Measurements from ENCODE around the gene GDPD3.
"Not testable (repeated sequence)": the region's sequence is repeated elsewhere in the genome, so short reads cannot be mapped to it uniquely, and the experiment has no call there.

The GDPD3 gene, protein sequence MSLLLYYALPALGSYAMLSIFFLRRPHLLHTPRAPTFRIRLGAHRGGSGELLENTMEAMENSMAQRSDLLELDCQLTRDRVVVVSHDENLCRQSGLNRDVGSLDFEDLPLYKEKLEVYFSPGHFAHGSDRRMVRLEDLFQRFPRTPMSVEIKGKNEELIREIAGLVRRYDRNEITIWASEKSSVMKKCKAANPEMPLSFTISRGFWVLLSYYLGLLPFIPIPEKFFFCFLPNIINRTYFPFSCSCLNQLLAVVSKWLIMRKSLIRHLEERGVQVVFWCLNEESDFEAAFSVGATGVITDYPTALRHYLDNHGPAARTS

DNA sequence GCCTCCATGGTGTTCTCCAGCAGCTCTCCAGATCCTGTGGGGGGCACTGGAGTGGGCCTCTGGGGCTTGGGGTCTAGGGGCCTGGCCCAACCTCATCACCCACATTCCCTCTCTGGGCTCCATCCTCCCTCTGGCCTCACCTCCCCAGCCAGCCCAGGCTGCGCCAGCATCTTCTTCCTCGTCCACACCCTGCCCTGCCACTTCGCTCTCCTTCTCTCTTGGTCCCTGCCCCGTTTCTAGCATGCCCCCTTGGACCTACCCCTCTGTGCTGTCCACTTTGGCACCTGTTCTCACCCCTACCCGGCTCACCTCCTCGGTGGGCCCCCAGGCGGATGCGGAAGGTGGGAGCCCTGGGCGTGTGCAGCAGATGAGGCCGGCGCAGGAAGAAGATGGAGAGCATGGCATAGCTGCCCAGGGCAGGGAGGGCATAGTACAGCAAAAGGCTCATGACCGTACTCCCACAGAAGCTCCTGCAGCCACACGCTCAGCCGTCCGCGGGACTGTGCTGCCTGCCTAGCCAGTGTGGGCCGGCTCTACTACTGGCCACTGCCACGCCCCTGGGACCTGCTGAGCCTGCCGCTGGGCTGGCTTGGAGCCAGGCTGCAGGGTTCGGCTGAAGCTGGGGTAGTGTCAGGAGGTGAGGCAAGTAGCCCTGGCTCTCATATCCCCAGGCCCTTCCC, at the start of gene GDPD3:
Gene GDPD3 (minus strand): TSS at position 507 of the 680 bp plus-strand sequence. CDS start 59 bp downstream, at position 448.
- DNase-seq = no peak

DNA sequence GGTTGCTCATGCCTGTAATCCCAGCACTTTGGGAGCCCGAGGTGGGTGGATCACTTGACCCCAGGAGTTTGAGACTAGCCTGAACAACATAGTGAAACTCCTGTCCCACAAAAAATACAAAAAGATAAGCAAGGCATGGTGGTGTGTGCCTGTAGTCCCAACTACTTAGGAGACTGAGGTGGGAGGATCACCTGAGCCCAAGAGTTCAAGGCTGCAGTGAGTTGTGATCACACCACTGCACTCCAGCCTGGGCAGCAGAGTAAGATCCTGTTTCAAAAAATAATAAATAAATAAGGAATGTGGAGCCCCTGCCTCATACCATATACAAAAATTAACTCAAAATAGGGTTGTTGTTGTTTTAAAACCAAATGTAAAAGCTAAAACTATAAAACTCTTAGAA, 43.9 kb upstream of the GDPD3 start:
- no peak for DNase-seq

DNA sequence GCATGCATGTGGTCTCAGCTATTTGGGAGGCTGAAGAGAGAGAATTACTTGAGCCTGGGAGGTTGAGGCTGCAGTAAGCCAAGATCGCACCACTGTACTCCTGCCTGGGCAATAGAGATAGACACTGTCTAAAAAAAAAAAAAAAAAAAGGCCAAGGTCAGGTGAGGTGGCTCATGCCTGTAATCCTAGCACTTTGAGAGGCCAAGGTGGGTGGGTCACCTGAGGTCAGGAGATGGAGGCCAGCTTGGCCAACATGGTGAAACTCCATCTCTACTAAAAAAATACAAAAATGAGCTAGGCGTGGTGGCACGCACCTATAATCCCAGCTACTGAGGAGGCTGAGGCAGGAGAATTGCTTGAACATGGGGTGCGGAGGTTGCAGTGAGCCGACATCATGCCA, 41.9 kb upstream of the GDPD3 start:
- DNase-seq = no peak

DNA sequence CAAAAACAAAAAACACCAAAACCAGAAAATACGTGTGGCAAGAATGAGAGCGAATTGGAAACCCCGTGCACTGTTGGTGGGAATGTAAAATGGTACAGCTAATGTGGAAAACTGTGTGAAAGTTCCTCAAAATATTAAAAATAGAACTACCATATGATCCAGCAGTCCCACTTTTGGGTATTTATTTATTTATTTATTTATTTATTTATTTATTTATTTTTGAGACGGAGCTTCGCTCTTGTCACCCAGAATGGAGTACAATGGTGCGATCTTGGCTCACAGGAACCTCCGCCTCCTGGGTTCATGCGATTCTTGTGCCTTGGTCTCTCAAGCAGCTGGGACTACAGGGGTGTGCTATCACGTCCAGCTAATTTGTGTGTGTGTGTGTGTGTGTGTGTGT, 39.2 kb upstream of the GDPD3 start:
- no peak for DNase-seq

DNA sequence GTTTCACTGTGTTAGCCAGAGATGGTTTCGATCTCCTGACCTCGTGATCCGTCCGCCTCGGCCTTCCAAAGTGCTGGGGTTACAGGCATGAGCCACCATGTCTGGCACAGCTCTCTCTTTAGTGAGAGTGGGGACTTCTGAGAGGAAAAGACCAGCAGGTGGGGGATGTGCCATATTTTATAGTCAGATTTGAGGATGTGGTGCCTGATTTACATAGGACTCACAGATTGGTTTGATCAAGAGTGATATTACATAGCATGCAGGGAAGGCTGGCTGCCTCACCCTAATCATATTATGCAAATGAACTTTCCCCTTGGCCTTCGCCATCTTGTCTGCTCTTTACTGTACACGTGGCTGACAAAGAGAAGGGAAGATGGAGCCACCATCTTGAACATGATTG, 37.8 kb upstream of the GDPD3 start:
- DNase-seq = no peak

DNA sequence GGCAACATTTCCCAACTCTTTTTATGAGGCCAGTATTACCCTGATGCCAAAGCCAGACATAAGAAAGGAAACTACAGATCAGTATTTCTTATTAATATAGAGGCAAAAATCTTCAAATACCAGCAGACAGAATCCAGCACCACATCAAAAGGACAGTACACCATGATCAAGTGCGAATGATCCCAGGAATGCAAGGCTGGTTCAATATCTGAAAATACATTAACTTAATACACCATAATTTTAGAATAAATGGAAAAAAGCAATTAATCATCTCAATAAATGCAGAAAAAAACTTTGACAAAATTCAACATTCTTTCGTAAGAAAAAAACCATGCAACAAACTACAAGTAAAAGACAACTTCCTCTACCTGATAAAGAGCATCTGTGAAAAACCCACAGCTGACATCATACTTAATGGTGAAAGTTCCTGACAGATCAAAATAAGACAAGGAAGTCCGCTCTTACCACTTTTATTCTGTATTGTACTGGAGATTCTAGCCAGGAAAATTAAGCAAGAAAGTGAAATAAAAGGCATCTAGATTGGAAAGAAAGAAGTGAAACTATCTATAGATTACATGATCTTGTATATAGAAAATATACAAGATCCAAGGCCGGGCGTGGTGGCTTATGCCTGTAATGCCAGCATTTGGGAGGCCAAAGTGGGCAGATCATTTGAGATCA, 36.1 kb upstream of the GDPD3 start:
- peak; percentile 55 to 84 (median 82) for DNase-seq

DNA sequence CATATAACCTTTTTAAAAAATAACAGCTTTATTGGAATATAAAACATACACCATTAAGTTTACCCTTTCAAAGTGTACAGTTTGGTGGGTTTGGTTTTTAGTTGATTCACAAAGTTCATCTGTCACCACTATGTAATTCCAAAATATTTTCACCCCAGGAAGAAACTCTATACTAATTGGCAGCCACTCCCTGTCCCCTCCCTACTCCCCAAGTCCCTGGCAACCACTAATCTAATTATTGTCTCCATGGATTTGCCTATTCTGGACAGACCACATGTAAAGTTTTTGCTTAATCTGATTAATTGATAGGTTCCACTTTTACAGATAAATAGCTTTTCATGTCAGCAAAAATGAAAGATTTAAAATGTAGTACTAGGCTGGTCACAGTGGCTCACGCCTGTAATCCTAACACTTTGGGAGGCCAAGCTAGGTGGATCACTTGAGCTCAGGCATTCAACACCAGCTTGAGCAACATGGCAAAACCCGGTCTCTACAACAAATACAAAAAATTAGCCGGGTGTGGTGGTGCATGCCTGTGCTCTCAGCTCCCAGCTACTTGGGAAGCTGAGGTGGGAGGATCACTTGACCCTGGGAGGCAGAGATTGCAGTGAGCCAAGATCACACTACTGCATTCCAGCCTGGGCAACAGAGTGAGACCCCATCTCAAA, 34.6 kb upstream of the GDPD3 start:
- no peak for DNase-seq

DNA sequence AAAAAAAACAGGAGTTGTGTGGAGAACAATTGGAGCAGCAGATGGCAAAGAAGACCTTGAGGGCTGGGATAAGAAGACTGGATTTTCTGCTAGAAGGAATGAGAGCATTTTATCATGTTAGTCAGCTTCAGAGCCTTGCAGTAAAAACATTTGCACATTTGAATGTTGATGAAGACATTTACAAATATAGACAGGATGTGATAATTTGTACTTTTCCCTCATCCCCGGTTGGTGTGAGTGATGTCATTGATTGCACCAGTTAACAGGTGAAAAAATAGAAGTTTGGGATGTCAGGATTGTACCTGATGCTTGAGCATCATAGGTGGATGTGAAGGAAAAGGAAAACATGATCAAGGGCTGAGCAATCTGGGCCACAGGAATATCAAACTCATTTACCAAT, 32.3 kb upstream of the GDPD3 start:
- no peak for DNase-seq

DNA sequence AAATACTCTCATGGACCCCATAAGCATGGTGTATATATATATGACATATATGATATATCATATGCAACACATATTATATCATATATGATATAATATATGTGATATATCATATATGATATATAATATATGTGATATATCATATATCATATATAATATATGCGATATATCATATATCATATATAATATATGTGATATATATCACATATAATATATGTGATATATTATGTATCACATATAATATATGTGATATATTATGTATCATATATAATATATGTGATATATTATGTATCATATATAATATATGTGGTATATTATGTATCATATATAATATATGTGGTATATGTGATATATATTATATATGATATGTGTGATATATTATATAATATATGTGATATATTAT, 31.6 kb upstream of the GDPD3 start:
- DNase-seq = no peak

DNA sequence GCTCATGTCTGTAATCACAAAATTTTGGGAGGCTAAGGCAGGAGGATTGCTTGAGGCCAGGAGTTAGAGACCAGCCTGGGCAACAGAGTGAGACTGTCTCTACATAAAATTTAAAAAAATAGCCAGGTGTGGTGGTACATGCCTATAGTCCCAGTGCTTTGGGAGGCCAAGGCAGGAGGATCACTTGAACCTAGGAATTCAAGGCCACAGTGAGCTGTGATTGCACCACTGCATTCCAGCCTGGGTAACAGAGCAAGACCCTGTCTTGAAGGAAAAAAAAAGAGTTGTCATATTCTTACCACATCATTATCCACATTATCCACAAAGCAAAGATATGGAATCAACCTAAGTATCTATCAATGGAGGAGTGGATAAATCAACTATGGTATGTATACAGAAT, 30.7 kb upstream of the GDPD3 start:
- no peak for DNase-seq

DNA sequence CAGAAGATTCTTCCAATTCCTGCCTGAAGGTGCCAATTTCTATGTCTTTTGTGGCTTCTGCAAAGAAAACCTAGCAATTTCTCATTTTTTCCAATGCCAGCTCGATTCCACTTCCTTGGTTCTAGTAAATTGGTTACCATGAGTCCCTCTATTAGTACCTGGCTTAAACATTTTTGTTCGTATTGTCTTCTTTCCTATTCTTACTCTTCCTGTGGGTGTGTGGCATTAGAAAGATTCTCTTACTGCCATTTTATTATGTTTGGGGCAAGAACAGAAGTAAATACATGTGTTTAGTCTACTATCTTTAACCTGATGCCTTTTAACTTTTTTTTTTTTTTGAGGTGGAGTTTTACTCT, 30.0 kb upstream of the GDPD3 start:
- no peak for DNase-seq

DNA sequence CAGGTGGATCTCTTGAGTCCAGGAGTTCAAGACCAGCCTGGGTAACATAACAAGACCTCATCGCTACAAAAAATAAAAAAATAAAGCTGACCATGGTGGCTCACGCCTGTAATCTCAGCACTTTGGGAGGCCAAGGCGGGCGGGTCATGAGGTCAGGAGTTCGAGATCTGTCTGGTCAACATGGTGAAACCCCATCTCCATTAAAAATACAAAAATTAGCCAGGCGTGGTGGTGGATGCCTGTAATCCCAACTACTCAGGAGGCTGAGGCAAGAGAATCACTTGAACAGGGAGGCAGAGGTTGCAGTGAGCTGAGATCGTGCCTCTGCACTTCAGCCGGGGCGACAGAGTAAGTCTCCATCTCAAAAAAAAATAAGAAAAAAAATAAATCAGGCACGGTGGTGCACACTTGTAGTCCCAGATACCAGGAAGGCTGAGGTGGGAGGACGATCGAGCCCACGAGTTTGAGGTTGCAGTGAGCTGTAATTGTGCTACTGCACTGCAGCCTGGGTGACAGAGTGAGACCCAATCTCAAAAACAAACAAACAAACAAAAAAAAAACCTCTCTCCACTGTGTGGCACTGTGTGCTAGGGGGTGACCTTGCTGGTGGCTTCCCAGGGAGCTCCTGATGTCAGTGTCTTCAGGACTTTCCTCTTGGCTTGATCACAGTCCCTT, 29.5 kb upstream of the GDPD3 start:
- DNase-seq = peak; percentile 71 to 76 (median 72)

DNA sequence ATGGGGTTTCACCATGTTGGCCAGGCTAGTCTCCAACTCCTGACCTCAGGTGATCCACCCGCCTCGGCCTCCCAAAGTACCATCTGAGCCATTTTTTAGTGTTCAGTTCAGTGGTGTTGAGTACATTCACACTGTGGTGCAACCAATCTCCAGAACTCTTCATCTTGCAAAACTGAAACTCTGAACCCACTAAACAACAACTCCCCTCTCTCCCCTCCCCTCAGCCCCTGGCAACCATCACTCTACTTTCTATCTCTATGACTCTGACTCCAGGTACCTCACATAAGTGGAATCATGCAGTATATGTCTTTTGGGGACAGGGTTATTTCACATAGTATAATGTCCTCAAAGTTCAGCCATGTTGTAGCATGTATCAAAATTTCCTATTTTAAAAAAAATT, 28.4 kb upstream of the GDPD3 start:
- no peak for DNase-seq

DNA sequence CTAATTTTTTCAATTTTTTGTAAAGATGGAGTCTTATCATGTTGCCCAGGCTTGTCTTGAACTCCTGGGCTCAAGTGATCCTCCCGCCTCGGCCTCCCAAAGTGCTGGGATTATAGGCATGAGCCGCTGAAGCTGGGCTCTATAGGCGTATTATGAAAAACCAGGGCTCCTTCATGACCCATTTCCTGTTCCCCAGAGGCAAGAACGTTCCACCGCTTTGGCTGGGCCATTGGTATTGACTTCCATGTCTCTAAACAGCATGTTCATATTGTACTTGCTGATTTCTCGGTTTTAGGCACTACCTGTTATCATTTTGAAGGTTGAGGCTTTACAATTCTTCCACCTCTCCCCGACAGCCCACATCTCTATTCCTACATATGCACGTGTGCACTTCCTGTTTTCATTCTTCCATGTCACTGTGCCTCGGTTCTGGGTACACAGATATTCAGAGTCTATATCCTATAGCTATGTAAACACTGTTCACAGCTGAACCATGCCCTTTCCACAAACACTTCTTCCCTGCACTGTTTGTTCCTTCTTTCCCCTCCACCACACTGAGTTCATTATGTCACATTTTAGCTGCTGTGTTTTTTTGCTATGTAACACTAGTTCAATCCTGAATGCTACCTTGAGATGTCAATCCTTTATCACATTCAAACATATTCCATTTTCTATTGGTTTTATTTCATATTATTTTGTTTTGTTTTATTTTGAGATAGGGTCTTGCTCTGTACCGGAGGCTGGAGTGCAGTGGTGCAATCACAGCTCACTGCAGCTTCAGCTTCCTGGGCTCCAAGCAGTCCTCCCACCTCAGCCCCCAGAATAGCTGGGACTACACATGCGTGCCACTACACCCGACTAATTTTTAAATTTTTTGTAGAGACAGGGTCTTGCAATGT, 26.5 kb upstream of the GDPD3 start:
- peak; percentile 27 to 32 (median 29) for DNase-seq

DNA sequence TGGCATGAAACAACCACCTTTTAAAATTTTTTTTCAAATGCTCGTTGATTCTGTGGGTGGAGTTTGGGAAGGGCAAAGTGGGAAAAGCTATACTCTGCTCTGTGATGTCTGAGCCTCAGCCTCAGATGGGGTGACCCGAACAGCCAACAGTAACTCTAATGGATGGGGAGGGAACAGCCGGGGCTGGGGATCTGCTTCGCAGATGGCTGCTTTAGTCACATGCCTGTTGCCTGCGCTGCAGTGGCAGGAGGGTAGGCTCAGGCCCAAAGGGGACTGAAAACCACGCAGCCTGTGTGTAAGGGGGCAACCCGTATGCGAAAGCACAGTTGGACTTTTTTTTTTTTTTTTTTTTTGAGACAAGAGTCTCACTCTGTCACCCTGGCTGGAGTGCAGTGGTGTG, 24.6 kb upstream of the GDPD3 start:
- peak in 1 of 3 donors; percentile 16 for DNase-seq

DNA sequence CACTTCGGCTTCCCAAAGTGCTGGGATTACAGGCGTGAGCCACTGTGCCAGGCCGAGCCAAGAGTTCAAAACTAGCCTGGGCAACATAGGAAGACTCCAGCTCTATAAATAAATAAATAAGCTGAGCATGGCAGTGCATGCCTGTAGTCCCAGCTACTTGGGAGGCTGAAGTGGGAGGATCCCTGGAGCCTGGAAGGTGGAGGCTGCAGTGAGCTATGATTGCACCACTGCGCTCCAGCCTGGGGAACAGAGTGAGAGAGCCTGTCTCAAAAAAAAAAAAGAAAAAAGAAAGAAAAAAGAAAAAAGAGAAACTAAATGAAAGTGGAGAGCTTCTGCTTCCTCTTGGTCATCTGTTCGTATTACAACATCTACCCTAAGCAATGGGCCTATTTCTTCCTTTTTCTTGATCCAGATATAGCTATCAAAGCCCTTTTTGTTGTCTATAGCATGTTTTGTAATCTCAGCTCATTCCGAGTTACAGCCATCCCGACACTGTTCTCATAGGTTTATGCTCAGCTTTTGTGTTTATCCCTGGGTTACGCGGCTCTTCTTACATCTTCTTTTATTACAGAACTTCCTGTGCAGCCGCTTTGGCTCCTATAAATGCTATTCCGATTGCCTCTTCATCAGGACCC, 23.8 kb upstream of the GDPD3 start:
- DNase-seq = peak; percentile 34 to 71 (median 60)

DNA sequence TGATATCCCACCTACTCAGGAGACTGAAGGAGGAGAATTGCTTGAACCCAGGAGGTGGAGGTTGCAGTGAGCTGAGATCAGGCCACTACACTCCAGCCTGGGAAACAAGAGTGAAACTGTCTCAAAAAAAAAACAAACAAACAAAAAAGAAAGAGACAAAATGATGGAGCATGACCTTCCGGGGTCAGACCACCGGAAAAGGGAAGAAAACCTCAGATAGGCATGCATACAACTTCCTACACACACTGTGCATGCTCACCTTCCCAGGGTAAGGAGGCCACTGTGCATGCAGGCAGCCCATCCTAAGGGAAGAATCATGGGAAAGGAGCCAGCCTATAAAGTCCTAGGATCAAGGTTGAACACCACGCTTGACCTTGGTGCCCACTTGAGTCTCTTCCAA, 19.3 kb upstream of the GDPD3 start:
- no peak for DNase-seq

DNA sequence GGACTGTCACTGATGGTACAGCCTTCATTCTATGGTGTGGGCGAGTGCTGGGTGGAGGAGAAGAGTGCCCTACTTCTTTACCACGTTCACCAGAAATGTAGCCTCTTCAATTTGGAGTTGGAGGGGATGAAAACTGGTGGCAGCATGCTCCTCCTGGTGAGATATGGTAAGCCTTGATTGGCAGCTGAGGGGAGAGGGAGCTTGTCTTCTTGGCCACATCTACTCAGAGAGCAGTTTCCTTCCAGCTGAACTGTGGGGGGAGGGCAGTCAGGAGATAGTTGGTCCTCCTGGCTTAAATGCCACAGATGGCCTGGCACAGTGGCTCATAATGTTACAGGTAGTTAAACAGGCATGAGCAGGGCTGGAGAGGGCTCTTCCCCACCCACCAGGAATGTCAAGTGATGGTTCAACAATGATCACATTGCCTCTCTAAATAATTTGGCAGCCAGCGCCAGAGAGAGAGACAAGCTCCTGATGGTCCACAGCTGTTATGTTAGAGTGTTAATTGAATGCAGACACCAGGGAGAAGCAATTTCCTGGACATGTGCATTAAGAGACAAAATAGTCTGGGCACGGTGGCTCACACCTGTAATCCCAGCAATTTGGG, 18.6 kb upstream of the GDPD3 start:
- DNase-seq = no peak

DNA sequence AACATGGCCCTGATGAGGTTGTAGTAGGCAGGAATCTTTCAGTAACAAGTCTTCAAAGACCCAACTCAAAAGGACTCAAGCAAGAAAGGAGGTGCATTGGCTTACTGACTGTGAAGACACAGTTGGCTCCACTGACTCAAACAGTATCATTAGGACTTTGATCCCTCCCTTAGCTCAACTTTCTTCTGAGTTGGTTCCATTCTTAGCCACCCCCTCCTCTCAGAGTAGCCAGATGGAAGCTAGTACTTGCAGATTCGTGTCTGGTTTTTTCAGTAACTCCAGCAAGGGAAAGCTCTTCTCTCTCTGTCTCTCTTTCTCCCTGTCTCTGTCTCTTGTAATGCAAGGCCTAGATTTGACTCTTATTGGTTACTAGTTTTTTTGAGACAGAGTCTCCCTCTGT, 14.7 kb upstream of the GDPD3 start:
- no peak for DNase-seq

DNA sequence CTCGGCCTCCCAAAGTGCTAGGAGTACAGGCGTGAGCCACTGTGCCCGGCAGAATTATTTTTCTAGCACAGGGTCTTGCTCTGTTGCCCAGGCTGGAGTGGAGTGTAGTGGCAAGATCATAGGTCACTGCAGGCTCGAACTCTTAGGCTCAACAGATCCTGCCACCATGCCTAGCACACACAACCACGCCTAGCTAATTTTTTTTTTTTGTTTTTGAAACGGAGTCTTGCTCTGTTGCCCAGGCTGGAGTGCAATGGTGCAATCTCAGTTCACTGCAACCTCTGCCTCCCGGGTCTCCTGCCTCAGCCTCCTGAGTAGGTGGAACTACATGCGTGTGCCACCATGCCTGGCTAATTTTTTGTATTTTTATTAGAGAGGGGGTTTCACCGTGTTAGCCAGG, 12.4 kb upstream of the GDPD3 start:
- DNase-seq = not testable (repeated sequence)

DNA sequence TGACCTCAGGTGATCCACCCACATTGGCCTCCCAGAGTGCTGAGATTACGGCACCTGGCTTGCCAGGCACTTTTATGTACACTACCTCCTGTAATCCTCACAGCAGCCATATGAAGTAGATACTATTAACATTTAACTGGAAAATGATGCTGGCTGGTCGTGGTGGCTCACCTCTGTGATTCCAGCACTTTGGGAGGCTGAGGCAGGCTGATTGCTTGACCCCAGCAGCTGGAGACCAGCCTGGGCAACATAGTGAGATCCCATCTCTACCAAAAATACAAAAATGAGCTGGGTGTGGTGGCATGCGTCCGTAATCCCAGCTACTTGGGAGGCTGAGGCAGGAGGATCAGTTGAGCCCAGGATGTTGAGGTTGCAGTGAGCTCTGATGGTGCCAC, 11.6 kb upstream of the GDPD3 start:
- no peak for DNase-seq
